Measurements from ENCODE around the gene GRIN1.

GRCh38 chr9:137193771-137194170, 54.8 kb downstream of the GRIN1 start:
- TF ChIP-seq POLR2A (IDR thresholded peaks at IDR 0.05; ENCODE audit: low read length) (no peak), GATA1 (IDR thresholded peaks at IDR 0.05; ENCODE audit: low read depth, low read length) (no peak)
